GM18508 (cell line): Measurements from ENCODE around the gene SYNJ2.

Experiments
- ATAC-seq: cut with Tn5 transposase; IDR thresholded peaks from one replicate; pipeline ENCODE4 v1.9.1; 2021; ENCODE audit warnings: moderate number of reproducible peaks; ENCODE audit not compliant: insufficient read depth, unreplicated experiment

SYNJ2 gene

DNA sequence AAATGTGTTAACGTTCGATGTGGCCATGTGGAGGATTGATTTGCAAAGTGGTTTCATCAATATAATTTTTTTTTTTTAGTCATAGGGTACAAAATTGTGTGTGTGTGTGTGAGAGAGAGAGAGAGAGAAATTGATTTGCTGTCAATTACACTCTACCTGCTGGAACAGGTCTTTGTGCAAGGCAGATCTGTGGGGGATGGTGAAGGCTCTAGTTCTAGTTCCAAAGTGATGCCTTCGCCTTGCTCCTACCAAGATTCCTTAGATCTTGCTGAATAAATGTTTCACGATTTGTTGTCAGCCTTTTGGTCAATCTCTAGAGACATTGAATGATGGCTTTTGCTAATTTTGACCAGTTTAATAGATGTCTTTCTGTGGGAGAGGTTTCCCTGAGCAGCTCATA lies 121.6 kb downstream of the SYNJ2 start:
- ATAC-seq, result no peak

DNA sequence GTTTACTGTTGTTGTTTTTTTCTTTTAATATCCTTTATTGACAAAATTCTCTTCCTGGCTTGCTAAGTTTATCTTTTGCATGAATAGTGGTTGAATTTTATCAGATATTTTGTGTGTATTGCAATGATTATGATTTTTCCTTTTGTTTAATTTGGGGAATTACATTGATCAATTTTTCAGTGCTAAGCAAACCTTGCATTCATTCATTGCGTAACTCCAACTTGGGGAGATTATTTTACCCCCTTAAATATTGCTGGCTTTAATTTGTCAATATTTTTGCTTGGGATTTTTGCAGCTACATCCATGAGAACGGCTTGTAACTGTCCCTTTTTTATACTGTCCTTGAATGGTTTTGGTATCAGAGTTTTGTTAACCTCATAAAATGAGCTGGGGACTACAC lies 123.0 kb downstream of the SYNJ2 start:
- ATAC-seq, result no peak

DNA sequence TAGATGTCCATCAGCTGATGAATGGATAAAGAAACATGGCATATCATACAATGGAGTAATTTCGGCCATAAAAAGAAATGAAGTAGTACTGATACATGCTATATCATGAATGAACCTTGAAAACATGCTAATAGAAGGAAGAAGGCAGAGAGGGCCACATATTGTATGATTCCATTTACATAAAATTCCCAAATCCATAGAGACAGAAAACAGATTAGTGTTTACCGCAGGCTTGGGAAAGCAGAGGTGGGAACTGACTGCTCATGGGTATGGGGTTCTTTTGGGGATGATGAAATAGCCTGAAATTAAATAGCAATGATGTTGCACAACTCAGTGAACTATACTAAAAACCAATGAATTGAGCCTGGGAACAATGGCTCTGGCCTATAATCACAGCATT lies 128.1 kb downstream of the SYNJ2 start:
- no peak for ATAC-seq

DNA sequence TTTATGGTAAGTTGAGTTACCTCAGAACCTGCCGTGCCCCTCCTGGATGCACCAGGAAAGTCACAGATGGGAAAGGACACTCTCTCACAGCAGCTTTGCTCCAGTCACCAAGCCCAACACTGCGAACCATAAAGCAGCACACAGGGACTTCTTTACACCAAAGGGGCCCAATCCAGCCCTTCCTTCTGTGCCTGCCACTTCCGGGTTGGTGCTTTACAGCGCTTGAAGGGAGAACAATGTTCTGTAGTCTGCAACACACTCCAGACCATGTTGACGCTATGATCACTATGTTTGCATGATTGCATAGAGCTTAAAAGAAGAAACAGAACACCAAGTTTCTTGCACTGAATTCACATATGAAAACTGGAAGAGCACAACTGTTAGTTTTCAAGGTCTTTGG lies 129.3 kb downstream of the SYNJ2 start:
- ATAC-seq, result no peak

DNA sequence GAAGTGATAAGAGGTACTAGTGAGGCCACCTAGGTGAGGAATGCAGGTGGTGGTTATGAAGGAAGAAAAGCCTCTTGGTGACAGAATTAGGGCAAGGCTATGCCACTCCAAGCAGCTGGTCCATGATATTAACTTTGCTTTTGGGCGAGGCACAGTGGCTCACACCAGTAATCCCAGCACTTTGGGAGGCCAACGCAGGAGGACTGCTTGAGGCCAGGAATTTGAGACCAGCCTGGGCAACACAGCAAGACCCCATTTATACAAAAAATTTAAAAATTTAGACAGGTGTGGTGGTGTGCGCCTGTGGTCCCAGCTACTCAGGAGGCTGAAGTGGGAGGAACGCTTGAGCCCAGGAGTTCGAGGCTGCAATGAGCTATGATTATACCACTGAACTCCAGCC lies 130.3 kb downstream of the SYNJ2 start:
- no peak for ATAC-seq

DNA sequence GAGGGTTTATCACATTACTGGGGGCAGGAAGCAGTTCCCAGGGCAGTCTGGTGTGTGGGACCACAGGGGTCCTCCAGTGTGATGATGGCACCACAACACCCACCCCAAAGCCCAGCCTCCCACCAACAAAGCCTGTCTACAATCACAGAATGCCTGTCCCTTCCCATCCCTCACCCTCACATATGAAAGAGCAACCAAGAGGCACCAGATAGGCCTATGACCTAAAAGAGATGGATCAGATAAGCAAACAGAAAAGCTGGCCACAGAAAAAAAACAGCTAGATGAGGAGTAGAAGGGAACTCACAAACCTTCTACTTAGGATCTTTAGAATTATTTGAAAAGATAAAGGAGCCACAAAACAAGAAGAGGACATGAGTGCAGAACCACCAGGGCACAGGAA lies 132.1 kb downstream of the SYNJ2 start:
- no peak for ATAC-seq

DNA sequence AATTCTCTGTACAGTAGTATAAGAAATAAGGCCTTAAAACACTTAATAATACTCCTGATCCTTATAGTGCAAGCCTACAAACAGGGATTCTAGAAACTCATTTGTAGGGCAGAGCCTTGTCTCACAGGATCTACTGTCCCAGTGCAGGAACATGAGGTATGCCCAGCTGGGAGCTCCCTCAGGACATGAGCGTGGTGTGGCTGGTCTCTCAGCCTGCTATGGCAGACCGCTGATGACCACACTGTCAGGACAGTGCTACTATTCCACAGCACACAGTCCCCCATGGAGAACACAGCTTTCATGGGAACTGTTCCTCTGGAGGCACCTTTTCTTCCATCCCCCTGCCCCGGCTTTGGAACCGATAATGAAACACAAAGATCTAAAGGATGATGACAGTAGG lies 133.4 kb downstream of the SYNJ2 start:
- ATAC-seq, result no peak

DNA sequence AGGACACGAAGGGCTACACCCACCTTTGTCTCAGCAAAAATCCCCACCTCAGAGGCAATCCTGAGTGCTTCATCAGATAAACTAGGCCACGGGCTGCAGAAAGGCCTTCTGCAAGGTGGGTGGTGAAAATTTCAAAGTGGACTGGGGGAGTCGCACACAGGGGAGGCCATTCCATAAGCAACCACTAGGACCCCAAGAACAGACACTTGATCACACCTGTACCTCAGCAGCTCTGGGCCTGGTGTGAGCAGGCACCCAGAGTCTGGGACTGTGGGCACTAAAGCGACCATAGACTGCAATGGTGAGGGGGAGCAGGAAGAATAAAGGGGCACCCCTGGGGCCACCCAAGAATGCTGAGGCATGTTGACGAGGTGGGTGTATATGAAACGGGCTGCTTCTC lies 133.8 kb downstream of the SYNJ2 start:
- ATAC-seq, result no peak

DNA sequence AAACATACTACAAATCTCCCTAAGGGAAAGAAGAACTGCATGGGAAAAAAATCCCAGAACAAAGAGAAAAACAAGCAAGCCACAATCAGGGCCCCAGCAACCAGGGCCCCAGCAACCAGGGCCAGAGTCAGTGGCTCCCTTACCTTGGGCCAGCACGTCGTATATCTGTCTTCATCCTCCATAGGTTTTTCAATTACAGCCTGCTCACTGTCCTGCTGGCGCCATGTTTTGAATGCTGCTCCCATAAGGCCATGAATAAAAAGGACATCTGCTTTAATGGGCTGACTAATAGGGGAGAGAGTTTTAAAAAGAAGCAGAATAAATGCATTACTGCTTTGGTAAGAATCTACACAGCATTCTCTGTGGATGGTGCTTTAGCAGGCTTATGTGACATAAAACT lies 137.2 kb downstream of the SYNJ2 start:
- ATAC-seq, result no peak

DNA sequence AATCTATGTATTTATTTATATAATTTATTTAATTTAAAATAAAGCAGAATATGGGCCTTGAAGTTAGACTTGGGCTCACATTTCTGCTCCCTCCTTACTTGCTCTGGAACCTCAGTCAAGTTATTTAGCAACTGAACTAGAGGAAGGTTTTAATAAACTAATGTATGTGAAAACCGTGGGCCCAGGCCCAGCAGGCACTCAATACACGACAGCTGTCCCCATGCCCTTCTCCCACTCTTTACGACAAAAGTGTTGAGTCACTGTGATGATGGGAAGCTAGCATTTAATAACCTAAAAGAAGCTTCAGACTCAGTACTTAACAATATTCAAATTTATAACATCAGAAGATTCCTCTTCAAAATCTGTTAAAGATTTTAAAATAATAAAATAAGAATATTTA lies 139.7 kb downstream of the SYNJ2 start:
- ATAC-seq, result no peak

DNA sequence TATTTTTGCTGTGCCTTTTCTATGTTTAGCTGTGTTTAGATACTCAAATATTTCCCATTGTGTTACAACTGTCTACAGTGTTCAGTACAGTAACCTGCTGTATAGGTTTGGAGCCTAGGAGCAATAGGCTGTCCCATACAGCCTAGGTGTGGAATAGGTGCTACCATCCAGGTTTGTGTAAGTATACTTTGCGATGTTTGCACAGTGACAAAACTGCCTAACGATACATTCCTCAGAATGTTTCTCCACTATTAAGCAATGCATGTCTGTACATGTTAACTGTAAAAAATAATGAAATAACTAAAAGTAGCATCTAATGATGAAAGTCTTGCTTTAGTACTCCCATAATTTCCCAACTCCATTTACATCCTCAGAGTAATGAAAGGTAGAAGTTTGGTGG lies 140.4 kb downstream of the SYNJ2 start:
- no peak for ATAC-seq

DNA sequence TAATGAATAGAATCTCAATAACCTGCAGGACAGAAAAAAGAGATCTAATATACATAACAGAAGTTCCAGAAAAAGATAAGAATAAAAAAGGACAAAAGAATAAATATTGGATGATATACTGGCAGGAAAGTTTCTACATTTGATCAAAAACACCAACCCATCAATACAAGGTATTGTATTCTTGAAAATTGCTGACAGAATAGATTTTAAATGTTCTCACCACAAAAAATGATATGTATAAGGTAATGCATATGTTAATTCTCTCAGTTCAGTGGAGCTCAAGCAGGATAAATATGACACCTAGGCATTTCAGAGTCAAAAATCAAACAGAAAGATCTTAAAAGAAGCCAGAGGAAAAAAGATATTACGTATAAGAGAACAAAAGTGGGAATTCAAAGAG lies 142.6 kb downstream of the SYNJ2 start:
- ATAC-seq, result no peak

DNA sequence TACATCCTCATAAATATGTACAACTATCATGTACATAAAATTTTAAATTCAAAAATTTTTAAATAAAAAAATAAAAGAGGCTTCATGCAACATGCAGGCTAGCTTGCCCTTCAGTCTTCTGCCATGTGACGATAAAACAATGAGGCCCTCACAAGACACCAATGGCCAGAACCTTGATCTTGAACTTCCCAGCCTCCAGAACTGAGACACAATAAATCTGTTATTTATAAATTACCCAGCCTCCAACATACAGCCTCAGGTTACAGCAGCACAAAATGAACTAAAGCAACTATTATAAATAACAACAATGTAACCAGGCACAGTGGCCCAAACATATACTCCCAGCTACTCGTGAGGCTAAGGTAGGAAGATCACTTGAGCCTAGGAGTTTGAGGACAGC lies 143.6 kb downstream of the SYNJ2 start:
- ATAC-seq, result no peak

DNA sequence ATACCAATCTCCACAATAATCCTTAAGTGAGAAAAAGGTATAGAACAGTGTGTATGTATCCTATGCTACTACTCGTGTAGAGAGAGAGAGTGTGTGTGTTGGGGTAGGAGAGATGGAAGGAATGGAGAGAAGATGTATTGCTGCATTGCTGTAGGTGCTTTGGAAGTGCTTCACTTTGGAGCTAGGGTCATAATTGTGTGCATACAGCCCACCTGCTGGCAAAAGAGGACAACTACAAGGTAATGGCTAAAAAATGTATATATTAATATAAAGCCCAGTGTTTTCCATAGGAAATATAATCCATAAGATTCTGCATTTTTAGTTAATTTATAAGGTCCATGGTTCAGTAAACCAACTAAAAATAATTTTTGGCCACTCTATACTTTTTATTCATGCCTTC lies 150.3 kb downstream of the SYNJ2 start:
- ATAC-seq, result no peak

DNA sequence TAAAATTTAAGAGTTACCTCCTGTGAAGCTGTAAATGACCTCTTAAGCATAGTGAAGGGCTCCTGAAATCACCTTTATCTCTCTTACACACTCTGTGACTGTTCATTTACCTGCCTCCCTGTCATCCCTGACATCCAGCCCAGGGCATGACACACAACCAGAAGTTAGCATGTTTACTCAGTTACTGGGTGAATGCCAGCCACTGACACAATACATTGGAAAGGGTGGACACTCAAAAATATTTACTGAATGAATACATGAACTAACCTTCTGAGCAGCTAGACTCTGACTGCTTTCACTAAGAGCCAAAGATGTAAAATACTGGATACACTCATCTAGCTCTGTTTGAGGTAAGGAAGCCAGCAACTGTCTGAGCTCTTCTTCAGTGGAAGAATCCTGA lies 161.1 kb downstream of the SYNJ2 start:
- ATAC-seq, result no peak

DNA sequence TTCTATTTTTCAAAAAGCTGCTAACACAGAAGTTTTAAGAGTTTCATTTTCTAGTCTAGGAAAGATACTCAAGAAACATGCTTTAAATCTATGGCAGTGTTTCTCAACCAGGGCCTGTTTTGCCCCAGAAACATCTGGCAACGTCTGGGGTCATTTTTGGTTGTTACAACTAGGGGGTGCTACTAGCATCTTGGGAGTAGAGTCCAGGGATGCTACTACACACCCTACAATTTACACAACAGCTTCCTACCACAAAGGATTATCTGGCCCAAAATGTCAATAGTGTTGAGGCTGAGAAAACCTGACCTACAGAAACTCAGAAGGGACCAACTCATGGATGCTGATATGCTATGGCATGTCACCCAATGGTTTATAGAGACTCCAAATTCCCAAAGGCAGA lies 162.0 kb downstream of the SYNJ2 start:
- no peak for ATAC-seq
